ENCODE measurements around the gene UMAD1. TPM values are rescaled to one million over a fixed set of nuclear protein-coding genes. Genes with fewer than 3 reads are reported as not detected.

The UMAD1 gene
- total and polyA plus RNA-seq, 2 experiments from 2014 or later: 8.4 to 12.4 TPM

- no peak overlapping the region for H3K4me2 ChIP-seq
- DNase-seq (ENCODE audit: low spot score): no peak
These were observed 117.0 kb downstream of the UMAD1 start for GRCh38 chr7:7757576-7757975.

More at GRCh38 chr7:7757576-7757975, 117.0 kb downstream of the UMAD1 start:
- H3K79me2 ChIP-seq (replicated peaks; ENCODE audit: insufficient read depth): no peaks in the 10 kb centered on the region
- no peak for ATAC-seq
- H3F3A ChIP-seq (replicated peaks; ENCODE audit: low read depth): no peaks in the 10 kb centered on the region
- no peak overlapping the region for H3K27ac ChIP-seq (ENCODE audit: low read depth)
- Mint-ChIP-seq H3K27ac (no peak overlapping the region), H3K36me3 (ENCODE audit: low read depth) (no peaks in the 10 kb centered on the region), H3K4me3 (no peak overlapping the region), H3K27me3 (ENCODE audit: insufficient read depth, low read depth, poor library complexity) (no peaks in the 10 kb centered on the region), H3K4me1 (peaks cover 6% of the 10 kb centered on the region; the same call in 2 of the 3 replicates), H3K9me3 (no peaks in the 10 kb centered on the region)
- no peaks in the 10 kb centered on the region for H4K20me1 ChIP-seq (replicated peaks; ENCODE audit: insufficient read depth)
- TF ChIP-seq STAT1 (IDR thresholded peaks at IDR 0.05; ENCODE audit: unreplicated experiment) (no peak), CTCF (conservative IDR thresholded peaks at IDR 0.05; ENCODE audit: low read depth in 2 of 2) (no peak), JUNB (IDR thresholded peaks at IDR 0.05; ENCODE audit: unreplicated experiment) (no peak), EZH2phosphoT487 (IDR thresholded peaks at IDR 0.05; ENCODE audit: unreplicated experiment) (no peak), ZNF114 (CRISPR knock-in tag; IDR thresholded peaks at IDR 0.05) (no peak), CREB1 (CRISPR knock-in tag; IDR thresholded peaks at IDR 0.05; ENCODE audit: low read depth) (no peak), NANOG (IDR thresholded peaks at IDR 0.05; ENCODE audit: borderline replicate concordance) (no peak), ZNF331 (CRISPR knock-in tag; IDR thresholded peaks at IDR 0.05; ENCODE audit: low read depth) (no peak), EZH2 (IDR thresholded peaks at IDR 0.05; ENCODE audit: low read depth, unreplicated experiment) (no peak), POLR2AphosphoS5 (IDR thresholded peaks at IDR 0.05; ENCODE audit: low read depth) (no peak), ZNF462 (CRISPR knock-in tag; IDR thresholded peaks at IDR 0.05) (no peak)
- TF ChIP-seq, protein P1, sequence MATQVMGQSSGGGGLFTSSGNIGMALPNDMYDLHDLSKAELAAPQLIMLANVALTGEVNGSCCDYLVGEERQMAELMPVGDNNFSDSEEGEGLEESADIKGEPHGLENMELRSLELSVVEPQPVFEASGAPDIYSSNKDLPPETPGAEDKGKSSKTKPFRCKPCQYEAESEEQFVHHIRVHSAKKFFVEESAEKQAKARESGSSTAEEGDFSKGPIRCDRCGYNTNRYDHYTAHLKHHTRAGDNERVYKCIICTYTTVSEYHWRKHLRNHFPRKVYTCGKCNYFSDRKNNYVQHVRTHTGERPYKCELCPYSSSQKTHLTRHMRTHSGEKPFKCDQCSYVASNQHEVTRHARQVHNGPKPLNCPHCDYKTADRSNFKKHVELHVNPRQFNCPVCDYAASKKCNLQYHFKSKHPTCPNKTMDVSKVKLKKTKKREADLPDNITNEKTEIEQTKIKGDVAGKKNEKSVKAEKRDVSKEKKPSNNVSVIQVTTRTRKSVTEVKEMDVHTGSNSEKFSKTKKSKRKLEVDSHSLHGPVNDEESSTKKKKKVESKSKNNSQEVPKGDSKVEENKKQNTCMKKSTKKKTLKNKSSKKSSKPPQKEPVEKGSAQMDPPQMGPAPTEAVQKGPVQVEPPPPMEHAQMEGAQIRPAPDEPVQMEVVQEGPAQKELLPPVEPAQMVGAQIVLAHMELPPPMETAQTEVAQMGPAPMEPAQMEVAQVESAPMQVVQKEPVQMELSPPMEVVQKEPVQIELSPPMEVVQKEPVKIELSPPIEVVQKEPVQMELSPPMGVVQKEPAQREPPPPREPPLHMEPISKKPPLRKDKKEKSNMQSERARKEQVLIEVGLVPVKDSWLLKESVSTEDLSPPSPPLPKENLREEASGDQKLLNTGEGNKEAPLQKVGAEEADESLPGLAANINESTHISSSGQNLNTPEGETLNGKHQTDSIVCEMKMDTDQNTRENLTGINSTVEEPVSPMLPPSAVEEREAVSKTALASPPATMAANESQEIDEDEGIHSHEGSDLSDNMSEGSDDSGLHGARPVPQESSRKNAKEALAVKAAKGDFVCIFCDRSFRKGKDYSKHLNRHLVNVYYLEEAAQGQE (IDR thresholded peaks at IDR 0.05; ENCODE audit: unreplicated experiment): no peak
- TF ChIP-seq, protein P2, sequence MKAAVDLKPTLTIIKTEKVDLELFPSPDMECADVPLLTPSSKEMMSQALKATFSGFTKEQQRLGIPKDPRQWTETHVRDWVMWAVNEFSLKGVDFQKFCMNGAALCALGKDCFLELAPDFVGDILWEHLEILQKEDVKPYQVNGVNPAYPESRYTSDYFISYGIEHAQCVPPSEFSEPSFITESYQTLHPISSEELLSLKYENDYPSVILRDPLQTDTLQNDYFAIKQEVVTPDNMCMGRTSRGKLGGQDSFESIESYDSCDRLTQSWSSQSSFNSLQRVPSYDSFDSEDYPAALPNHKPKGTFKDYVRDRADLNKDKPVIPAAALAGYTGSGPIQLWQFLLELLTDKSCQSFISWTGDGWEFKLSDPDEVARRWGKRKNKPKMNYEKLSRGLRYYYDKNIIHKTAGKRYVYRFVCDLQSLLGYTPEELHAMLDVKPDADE (IDR thresholded peaks at IDR 0.05): no peak
- H3K4me3 ChIP-seq: no peak overlapping the region
- no peaks in the 10 kb centered on the region for H3K27me3 ChIP-seq (ENCODE audit: insufficient read depth)
- no peak overlapping the region for H2AFZ ChIP-seq
- no peaks in the 10 kb centered on the region for H3K36me3 ChIP-seq (ENCODE audit: insufficient read depth)
- H3K9me2 ChIP-seq (ENCODE audit: insufficient read depth): no peaks in the 10 kb centered on the region
- H3K4me1 ChIP-seq (ENCODE audit: insufficient read depth): peaks cover 7% of the 10 kb centered on the region; the same call in 1 of the 2 replicates
